WTC11 (cell line): ENCODE measurements around the gene C1orf198.

ENCODE experiments used
- FOXJ3 ChIP-seq: sonication (generic); formaldehyde crosslinking; IDR thresholded peaks from 2 replicates; pipeline ENCODE4 v1.9.0; 2021; ENCODE audit warnings: missing genetic modification reagents, mild to moderate bottlenecking, borderline replicate concordance
- FOXP1 ChIP-seq: sonication (generic); formaldehyde crosslinking; IDR thresholded peaks from 2 replicates; pipeline ENCODE4 v1.8.0; 2022; ENCODE audit warnings: missing genetic modification reagents, mild to moderate bottlenecking, moderate library complexity, borderline replicate concordance
- JUN ChIP-seq: sonication (generic); formaldehyde crosslinking; IDR thresholded peaks from 2 replicates; pipeline ENCODE4 v1.8.0; 2023; ENCODE audit warnings: mild to moderate bottlenecking, missing genetic modification reagents
- MLX ChIP-seq: sonication (generic); formaldehyde crosslinking; IDR thresholded peaks from 2 replicates; pipeline ENCODE4 v1.8.1; 2023; ENCODE audit warnings: mild to moderate bottlenecking, missing genetic modification reagents, moderate library complexity
- SP1 ChIP-seq: sonication (generic); formaldehyde crosslinking; conservative IDR thresholded peaks from 2 replicates; pipeline ENCODE4 v1.8.1; 2022; ENCODE audit warnings: missing genetic modification reagents
- TP53 ChIP-seq: sonication (generic); formaldehyde crosslinking; IDR thresholded peaks from 2 replicates; pipeline ENCODE4 v1.8.1; 2023; ENCODE audit warnings: mild to moderate bottlenecking, missing genetic modification reagents
- ZNF121 ChIP-seq: sonication (generic); formaldehyde crosslinking; IDR thresholded peaks from 2 replicates; pipeline ENCODE4 v1.8.0; 2023; ENCODE audit warnings: missing genetic modification reagents
- ZSCAN18 ChIP-seq: fragments of 250-450 bp; sonication (Bioruptor Pico); IDR thresholded peaks from 2 replicates; pipeline ENCODE4 v2.1.2; 2022; ENCODE audit warnings: mild to moderate bottlenecking, moderate library complexity
- TF ChIP-seq, protein P1 (sequence below): sonication (generic); formaldehyde crosslinking; IDR thresholded peaks from 2 replicates; pipeline ENCODE4 v1.8.1; 2022; ENCODE audit warnings: low read depth, missing genetic modification reagents, borderline replicate concordance
- TF ChIP-seq, protein P2 (sequence below): fragments of 200-600 bp; IDR thresholded peaks from 2 replicates; pipeline ENCODE4 v1.8.0; 2022; ENCODE audit warnings: antibody characterized with exemption
- TF ChIP-seq, protein P3 (sequence below): sonication (generic); formaldehyde crosslinking; IDR thresholded peaks from 2 replicates; pipeline ENCODE4 v1.8.0; 2022; ENCODE audit warnings: mild to moderate bottlenecking, missing genetic modification reagents
- TF ChIP-seq, protein P4 (sequence below): sonication (generic); formaldehyde crosslinking; IDR thresholded peaks from 2 replicates; pipeline ENCODE4 v1.8.1; 2022; ENCODE audit warnings: mild to moderate bottlenecking, missing genetic modification reagents, moderate library complexity, borderline replicate concordance
- TF ChIP-seq, protein P5 (sequence below): sonication (generic); formaldehyde crosslinking; IDR thresholded peaks from 2 replicates; pipeline ENCODE4 v1.8.1; 2023; ENCODE audit warnings: mild to moderate bottlenecking, moderate library complexity, missing genetic modification reagents

GRCh38 chr1:230821346-230821745, 47.0 kb downstream of the C1orf198 start:
- TF ChIP-seq, protein P1, sequence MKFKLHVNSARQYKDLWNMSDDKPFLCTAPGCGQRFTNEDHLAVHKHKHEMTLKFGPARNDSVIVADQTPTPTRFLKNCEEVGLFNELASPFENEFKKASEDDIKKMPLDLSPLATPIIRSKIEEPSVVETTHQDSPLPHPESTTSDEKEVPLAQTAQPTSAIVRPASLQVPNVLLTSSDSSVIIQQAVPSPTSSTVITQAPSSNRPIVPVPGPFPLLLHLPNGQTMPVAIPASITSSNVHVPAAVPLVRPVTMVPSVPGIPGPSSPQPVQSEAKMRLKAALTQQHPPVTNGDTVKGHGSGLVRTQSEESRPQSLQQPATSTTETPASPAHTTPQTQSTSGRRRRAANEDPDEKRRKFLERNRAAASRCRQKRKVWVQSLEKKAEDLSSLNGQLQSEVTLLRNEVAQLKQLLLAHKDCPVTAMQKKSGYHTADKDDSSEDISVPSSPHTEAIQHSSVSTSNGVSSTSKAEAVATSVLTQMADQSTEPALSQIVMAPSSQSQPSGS (CRISPR knock-in tag), result no peak
- TF ChIP-seq MLX (CRISPR knock-in tag) (no peak), FOXJ3 (CRISPR knock-in tag) (no peak), TP53 (CRISPR knock-in tag) (no peak), ZNF121 (CRISPR knock-in tag) (no peak), FOXP1 (no peak), SP1 (CRISPR knock-in tag) (no peak), ZSCAN18 (CRISPR knock-in tag) (no peak), JUN (no peak)
- TF ChIP-seq, protein P2, sequence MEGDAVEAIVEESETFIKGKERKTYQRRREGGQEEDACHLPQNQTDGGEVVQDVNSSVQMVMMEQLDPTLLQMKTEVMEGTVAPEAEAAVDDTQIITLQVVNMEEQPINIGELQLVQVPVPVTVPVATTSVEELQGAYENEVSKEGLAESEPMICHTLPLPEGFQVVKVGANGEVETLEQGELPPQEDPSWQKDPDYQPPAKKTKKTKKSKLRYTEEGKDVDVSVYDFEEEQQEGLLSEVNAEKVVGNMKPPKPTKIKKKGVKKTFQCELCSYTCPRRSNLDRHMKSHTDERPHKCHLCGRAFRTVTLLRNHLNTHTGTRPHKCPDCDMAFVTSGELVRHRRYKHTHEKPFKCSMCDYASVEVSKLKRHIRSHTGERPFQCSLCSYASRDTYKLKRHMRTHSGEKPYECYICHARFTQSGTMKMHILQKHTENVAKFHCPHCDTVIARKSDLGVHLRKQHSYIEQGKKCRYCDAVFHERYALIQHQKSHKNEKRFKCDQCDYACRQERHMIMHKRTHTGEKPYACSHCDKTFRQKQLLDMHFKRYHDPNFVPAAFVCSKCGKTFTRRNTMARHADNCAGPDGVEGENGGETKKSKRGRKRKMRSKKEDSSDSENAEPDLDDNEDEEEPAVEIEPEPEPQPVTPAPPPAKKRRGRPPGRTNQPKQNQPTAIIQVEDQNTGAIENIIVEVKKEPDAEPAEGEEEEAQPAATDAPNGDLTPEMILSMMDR, result no peak
- TF ChIP-seq, protein P3, sequence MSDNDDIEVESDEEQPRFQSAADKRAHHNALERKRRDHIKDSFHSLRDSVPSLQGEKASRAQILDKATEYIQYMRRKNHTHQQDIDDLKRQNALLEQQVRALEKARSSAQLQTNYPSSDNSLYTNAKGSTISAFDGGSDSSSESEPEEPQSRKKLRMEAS (CRISPR knock-in tag), result no peak
- TF ChIP-seq, protein P4, sequence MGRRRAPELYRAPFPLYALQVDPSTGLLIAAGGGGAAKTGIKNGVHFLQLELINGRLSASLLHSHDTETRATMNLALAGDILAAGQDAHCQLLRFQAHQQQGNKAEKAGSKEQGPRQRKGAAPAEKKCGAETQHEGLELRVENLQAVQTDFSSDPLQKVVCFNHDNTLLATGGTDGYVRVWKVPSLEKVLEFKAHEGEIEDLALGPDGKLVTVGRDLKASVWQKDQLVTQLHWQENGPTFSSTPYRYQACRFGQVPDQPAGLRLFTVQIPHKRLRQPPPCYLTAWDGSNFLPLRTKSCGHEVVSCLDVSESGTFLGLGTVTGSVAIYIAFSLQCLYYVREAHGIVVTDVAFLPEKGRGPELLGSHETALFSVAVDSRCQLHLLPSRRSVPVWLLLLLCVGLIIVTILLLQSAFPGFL, result no peak
- TF ChIP-seq, protein P5, sequence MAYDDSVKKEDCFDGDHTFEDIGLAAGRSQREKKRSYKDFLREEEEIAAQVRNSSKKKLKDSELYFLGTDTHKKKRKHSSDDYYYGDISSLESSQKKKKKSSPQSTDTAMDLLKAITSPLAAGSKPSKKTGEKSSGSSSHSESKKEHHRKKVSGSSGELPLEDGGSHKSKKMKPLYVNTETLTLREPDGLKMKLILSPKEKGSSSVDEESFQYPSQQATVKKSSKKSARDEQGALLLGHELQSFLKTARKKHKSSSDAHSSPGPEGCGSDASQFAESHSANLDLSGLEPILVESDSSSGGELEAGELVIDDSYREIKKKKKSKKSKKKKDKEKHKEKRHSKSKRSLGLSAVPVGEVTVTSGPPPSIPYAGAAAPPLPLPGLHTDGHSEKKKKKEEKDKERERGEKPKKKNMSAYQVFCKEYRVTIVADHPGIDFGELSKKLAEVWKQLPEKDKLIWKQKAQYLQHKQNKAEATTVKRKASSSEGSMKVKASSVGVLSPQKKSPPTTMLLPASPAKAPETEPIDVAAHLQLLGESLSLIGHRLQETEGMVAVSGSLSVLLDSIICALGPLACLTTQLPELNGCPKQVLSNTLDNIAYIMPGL, result no peak
